ENCODE data around the gene PRKG1. TPM values are rescaled to one million over a fixed set of nuclear protein-coding genes. Genes with fewer than 3 reads are reported as not detected.

PRKG1 gene
- total and polyA plus RNA-seq, 4 donors: 0.46 to 5.1 (median 1.5) TPM

GRCh38 chr10:51932530-51932929, 858.2 kb downstream of the PRKG1 start:
- Histone ChIP-seq H3K27ac (ENCODE audit: low read depth in 1 of 2, low read length in 2 of 2) (no peak overlapping the region), H3K9me3 (ENCODE audit: control insufficient read depth in 4 of 4, low read length in 3 of 4) (no peaks in the 10 kb centered on the region), H3K27me3 (ENCODE audit: control insufficient read depth in 4 of 4, insufficient read depth in 4 of 4, low read length in 3 of 4) (peaks cover 0 to 5% (median 1%) of the 10 kb centered on the region in 4 donors), H3K36me3 (ENCODE audit: control insufficient read depth in 4 of 4, insufficient read depth in 3 of 4, low read depth in 1 of 4, low read length in 3 of 4) (no peaks in the 10 kb centered on the region), H3K9ac (ENCODE audit: low read depth in 1 of 2, low read length in 2 of 2) (no peak overlapping the region), H3K4me3 (ENCODE audit: low read depth in 1 of 3, low read length in 3 of 3) (no peak overlapping the region), H3K4me1 (ENCODE audit: control insufficient read depth in 4 of 4, insufficient read depth in 4 of 4, low read length in 3 of 4) (no peaks in the 10 kb centered on the region)
- no peak for TF ChIP-seq JUND (IDR thresholded peaks at IDR 0.05)
- TF ChIP-seq TAF1 (conservative IDR thresholded peaks at IDR 0.05): no peak
- TF ChIP-seq GABPA (IDR thresholded peaks at IDR 0.05 in 1 of 2, conservative IDR thresholded peaks at IDR 0.05 in 1 of 2): no peak
- TF ChIP-seq ZBTB33 (IDR thresholded peaks at IDR 0.05): no peak
- TF ChIP-seq YY1 (IDR thresholded peaks at IDR 0.05): no peak
- no peak for TF ChIP-seq SP1 (IDR thresholded peaks at IDR 0.05)
- no peak for TF ChIP-seq HNF4G (IDR thresholded peaks at IDR 0.05)
- no peak for TF ChIP-seq FOXA1 (IDR thresholded peaks at IDR 0.05)
- no peak for DNase-seq (ENCODE audit: low spot score)
- WGBS: 70% methylated on average over 4 of the region's 4 CpGs

- H3K27ac ChIP-seq (ENCODE audit: low read depth in 1 of 2, low read length in 2 of 2): no peak overlapping the region
- WGBS: 58% methylated on average over 5 of the region's 5 CpGs
- H3K4me3 ChIP-seq (ENCODE audit: low read depth in 1 of 3, low read length in 3 of 3): no peak overlapping the region
- no peaks in the 10 kb centered on the region for H3K4me1 ChIP-seq (ENCODE audit: control insufficient read depth in 4 of 4, insufficient read depth in 4 of 4, low read length in 3 of 4)
- H3K9ac ChIP-seq (ENCODE audit: low read depth in 1 of 2, low read length in 2 of 2): no peak overlapping the region
- DNase-seq (ENCODE audit: low spot score): no peak
- H3K27me3 ChIP-seq (ENCODE audit: control insufficient read depth in 4 of 4, insufficient read depth in 4 of 4, low read length in 3 of 4): peaks cover 0 to 5% (median 1%) of the 10 kb centered on the region in 4 donors
- TF ChIP-seq ZBTB33 (IDR thresholded peaks at IDR 0.05): no peak
- TF ChIP-seq HNF4G (IDR thresholded peaks at IDR 0.05): no peak
- no peak for TF ChIP-seq JUND (IDR thresholded peaks at IDR 0.05)
- H3K9me3 ChIP-seq (ENCODE audit: control insufficient read depth in 4 of 4, low read length in 3 of 4): no peaks in the 10 kb centered on the region
- no peaks in the 10 kb centered on the region for H3K36me3 ChIP-seq (ENCODE audit: control insufficient read depth in 4 of 4, insufficient read depth in 3 of 4, low read depth in 1 of 4, low read length in 3 of 4)
These were observed 860.1 kb downstream of the PRKG1 start for GRCh38 chr10:51934373-51934772.

- Histone ChIP-seq H3K36me3 (ENCODE audit: control insufficient read depth in 4 of 4, insufficient read depth in 3 of 4, low read depth in 1 of 4, low read length in 3 of 4) (no peaks in the 10 kb centered on the region), H3K27ac (ENCODE audit: low read depth in 1 of 2, low read length in 2 of 2) (no peak overlapping the region), H3K9me3 (ENCODE audit: control insufficient read depth in 4 of 4, low read length in 3 of 4) (no peaks in the 10 kb centered on the region), H3K9ac (ENCODE audit: low read depth in 1 of 2, low read length in 2 of 2) (no peak overlapping the region), H3K4me3 (ENCODE audit: low read depth in 1 of 3, low read length in 3 of 3) (no peak overlapping the region), H3K27me3 (ENCODE audit: control insufficient read depth in 4 of 4, insufficient read depth in 4 of 4, low read length in 3 of 4) (peaks cover 0 to 5% (median 1%) of the 10 kb centered on the region in 4 donors), H3K4me1 (ENCODE audit: control insufficient read depth in 4 of 4, insufficient read depth in 4 of 4, low read length in 3 of 4) (no peaks in the 10 kb centered on the region)
- 73% methylated on average over 5 of the region's 5 CpGs for WGBS
- DNase-seq (ENCODE audit: low spot score): no peak
- TF ChIP-seq HNF4G (IDR thresholded peaks at IDR 0.05) (no peak), NR2F2 (IDR thresholded peaks at IDR 0.05) (no peak), JUND (IDR thresholded peaks at IDR 0.05) (no peak), EGR1 (IDR thresholded peaks at IDR 0.05; ENCODE audit: low read depth in 2 of 2) (no peak), GABPA (IDR thresholded peaks at IDR 0.05 in 1 of 2, conservative IDR thresholded peaks at IDR 0.05 in 1 of 2) (no peak), FOXA2 (IDR thresholded peaks at IDR 0.05) (no peak), CTCF (IDR thresholded peaks at IDR 0.05; ENCODE audit: low read depth, low read length, missing input control) (no peak), RXRA (IDR thresholded peaks at IDR 0.05) (no peak), ZBTB33 (IDR thresholded peaks at IDR 0.05) (no peak), REST (IDR thresholded peaks at IDR 0.05) (no peak), FOXA1 (IDR thresholded peaks at IDR 0.05) (no peak), RAD21 (IDR thresholded peaks at IDR 0.05) (no peak), YY1 (IDR thresholded peaks at IDR 0.05) (no peak), HNF4A (conservative IDR thresholded peaks at IDR 0.05) (no peak)
These were observed 861.1 kb downstream of the PRKG1 start for GRCh38 chr10:51935341-51935740.
